Embryonic facial prominence (tissue), 1 donor: ENCODE results near the gene C7orf33.
"Not testable (repeated sequence)": the region's sequence is repeated elsewhere in the genome, so short reads cannot be mapped to it uniquely, and the experiment has no call there.

Experiments
- DNase-seq: peaks from one replicate; pipeline ENCODE4 v3.0.0-alpha.2; 2016; ENCODE audit errors: extremely low spot score

Gene C7orf33

GRCh38 chr7:148590471-148590870, at the start of gene C7orf33:
TSS of gene C7orf33 (plus strand) at chr7:148590766. CDS start at chr7:148590926, 160 bp downstream.
- no peak for DNase-seq

DNA sequence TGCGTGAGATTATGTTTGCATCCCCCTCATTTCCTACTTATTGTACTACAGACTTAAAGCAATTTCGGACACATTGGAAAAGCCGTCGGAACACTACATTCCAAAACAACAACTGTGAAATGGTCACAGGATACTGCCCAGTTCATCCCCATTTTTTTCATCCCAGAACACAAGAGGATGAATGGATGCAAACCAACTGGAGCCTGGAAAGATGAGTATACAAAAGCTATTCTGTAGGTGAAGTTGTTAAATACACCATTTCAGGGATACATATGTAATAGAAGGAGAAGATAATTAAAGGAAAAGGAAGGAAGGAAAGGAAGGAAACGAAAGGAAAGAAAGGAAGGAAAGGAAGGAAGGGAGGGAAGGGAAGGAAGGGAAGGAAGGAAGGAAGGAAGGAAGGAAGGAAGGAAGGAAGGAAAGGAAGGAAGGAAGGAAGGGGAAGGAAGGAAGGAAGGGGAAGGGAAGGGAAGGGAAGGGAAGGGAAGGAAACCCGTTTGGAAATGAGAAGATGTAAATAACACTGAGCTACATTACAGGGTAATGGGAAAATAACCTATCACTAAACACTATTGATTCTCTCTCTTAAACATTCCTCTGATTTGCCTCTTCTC, 48.6 kb upstream of the C7orf33 start:
- no peak for DNase-seq

DNA sequence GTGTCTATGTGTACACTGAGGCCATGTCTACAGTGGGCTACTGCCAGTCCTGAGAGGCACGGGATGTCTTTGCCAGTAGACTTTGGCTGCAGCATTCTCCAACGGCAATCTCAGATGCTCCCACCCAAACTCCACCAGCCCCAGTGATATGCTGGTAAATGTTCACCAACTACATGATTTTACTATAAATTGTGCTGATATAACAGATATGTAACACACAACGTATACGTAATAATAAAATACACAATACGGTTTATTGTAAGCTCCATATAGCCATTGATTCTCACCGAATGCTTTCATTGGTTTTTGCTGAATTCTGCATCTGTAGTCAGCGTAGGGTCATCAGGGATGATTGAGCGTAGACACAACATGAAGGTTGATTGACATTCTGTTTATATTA, 47.3 kb upstream of the C7orf33 start:
- no peak for DNase-seq

GRCh38 chr7:148545172-148545571, 45.4 kb upstream of the C7orf33 start:
- no peak for DNase-seq

GRCh38 chr7:148545932-148546331, 44.6 kb upstream of the C7orf33 start:
- no peak for DNase-seq

- DNase-seq, result no peak
Observed at GRCh38 chr7:148546857-148547256, 43.7 kb upstream of the C7orf33 start.

DNA sequence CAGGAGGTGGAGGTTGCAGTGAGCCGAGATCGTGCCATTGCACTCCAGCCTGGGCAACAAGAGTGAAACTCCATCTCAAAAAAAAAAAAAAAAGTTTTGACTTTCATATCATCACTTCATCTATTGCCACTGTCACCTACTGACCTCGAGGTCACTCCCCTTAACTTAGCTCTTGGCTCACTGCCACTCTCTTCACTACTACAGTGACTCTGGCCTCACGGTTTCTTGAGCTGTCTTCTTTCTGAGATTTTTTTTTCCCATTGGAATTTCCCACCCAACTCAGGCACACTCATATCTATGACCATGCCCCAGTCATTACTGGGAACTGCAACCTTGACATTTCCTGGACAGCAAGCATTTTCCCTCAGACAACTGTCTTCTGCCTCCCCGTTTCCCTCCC, 42.6 kb upstream of the C7orf33 start:
- no peak for DNase-seq

- DNase-seq, result no peak
Observed at GRCh38 chr7:148553979-148554378, 36.6 kb upstream of the C7orf33 start.

GRCh38 chr7:148556892-148557291, 33.7 kb upstream of the C7orf33 start:
- DNase-seq, result no peak

GRCh38 chr7:148558914-148559313, 31.7 kb upstream of the C7orf33 start:
- no peak for DNase-seq

DNA sequence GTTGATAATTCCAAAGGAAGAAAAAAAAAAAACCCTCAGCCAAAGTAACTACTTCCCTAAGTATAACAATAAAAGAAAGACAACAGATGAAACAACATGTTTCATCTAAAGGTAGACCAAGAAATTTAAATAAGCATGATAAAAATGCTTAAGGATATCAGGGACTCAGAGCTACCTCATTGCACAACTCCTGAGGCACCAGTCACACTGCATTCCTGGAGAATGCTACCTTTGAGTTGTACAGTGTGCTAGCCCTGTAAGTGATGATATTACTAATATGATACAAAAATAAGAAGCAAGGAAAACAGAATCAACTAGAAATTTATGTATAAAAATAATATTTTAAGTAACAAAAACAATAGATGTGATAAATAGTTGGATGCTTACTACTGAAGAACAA, 29.5 kb upstream of the C7orf33 start:
- DNase-seq, result no peak

DNA sequence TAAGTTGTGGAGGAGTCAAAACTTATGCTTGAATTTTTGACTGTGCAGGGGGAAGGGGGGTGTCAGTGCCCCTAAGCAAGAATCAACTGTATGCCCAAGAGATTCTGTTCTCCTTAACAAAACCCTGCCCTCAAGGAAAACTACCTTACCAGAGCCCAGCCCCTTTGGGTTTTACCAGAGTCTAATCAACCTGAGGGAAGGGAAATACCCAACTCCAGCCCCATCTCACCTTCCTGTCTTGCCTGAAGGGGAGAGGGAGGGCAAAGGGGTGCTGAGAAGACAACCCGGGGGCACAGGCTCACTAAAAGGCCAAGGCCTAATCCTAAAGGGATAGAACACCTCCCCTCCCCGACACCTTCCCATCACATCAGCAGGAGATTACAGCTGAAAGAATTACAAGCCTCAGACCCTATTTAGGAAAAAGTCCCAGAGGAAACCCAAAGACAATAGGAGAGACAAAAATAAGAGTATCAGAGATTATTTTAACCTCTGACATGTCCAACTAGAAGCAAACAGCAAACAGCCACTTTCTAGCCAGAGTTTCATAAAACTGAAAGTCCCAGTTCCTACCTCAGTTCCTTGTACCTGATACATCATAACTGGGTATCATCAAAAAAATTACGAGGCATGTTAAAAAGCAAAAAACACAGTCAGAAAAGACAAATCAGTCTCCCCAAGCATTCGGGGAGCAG, 26.8 kb upstream of the C7orf33 start:
- no peak for DNase-seq

- DNase-seq, result not testable (repeated sequence)
Observed at GRCh38 chr7:148564275-148564951, 26.2 kb upstream of the C7orf33 start.

DNA sequence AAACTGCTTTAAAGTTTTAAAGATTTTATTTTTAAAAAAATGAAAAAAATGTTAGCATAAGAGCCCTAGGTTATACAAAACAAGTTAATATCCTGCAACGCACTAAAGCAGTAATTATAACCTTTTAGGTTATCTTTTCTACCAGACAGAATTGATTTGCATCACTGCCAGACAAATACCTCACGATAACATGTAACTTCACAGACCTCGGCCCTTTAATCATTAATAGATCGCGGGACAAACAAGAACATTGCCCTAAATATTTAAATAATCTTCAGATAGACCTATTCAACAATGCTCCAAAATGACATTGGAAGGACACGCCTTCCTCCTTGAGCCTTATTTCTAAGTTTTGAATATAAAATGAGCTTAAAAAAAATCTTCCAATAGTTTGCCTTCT, 23.8 kb upstream of the C7orf33 start:
- DNase-seq, result no peak

DNA sequence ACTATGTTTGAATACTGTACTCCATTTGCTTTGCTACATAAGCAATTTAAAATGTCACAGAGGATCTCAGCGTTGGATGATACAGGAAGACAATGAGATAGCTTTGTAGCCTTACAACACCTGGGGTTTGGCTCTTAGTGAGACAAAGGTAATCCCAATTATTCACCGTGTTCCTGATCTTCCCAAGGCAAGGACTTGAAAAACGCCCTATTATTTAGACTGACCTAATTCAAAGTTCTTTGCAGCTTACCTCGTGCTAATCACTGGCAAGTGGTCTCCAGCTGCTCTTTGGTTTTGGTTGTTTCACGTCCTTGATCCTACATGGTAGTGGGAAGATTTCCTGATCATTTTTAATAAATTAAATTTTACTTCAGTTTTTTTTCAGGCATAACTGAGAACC, 23.0 kb upstream of the C7orf33 start:
- no peak for DNase-seq

- no peak for DNase-seq
Observed at GRCh38 chr7:148570510-148570909, 20.1 kb upstream of the C7orf33 start.

- not testable (repeated sequence) for DNase-seq
Observed at GRCh38 chr7:148570973-148571372, 19.6 kb upstream of the C7orf33 start.

DNA sequence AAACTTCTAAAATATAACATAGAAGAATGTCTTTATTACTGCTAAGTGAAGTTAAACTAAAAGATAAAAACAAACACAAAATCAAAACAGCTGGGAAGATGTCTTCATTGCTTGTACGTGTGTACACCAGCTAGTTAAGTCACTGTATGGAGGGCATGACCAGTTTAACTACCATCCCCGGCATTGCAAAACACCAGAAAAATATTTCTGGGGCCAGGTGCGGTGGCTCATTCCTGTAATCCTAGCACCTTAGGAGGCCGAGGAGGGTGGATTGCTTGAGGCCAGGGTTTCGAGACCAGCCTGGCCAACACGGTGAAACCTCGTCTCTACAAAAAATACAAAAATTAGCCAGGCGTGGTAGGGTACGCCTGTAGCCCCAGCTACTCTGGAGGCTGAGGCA, 19.2 kb upstream of the C7orf33 start:
- DNase-seq, result no peak

- no peak for DNase-seq
Observed at GRCh38 chr7:148572067-148572522, 18.5 kb upstream of the C7orf33 start.

- DNase-seq, result not testable (repeated sequence)
Observed at GRCh38 chr7:148573581-148573980, 17.0 kb upstream of the C7orf33 start.

GRCh38 chr7:148575640-148576411, 14.7 kb upstream of the C7orf33 start:
- no peak for DNase-seq

- DNase-seq, result no peak
Observed at GRCh38 chr7:148579366-148579765, 11.2 kb upstream of the C7orf33 start.
